Uterus (tissue), 4 donors: ENCODE results near the gene BCCIP. TPM values are rescaled to one million over a fixed set of nuclear protein-coding genes. Genes with fewer than 3 reads are reported as not detected.

Experiments
- DNase-seq, 2 donors: peaks; one replicate each; pipeline ENCODE4 v3.0.0-alpha.2; 2019 to 2020
- H3K27ac ChIP-seq, 2 donors: fragments of 200-600 bp; sonication (generic); 1 replicate in 1 of 2; 2 replicates in 1 of 2; pipeline ENCODE4 v1.5.1; 2016 to 2018
- H3K27me3 ChIP-seq, 2 donors: fragments of 200-600 bp; sonication (generic); one replicate each; pipeline ENCODE4 v1.5.1; 2018 to 2019; ENCODE audit warnings: control low read depth in 1 of 2
- H3K36me3 ChIP-seq, 2 donors: fragments of 200-600 bp; sonication (generic); one replicate each; pipeline ENCODE4 v1.5.1; 2019; ENCODE audit warnings: control low read depth in 1 of 2
- H3K4me1 ChIP-seq, 2 donors: fragments of 200-600 bp; sonication (generic); one replicate each; pipeline ENCODE4 v1.5.1; 2018 to 2019; ENCODE audit warnings: control low read depth in 1 of 2
- H3K4me3 ChIP-seq, 2 donors: fragments of 200-600 bp; sonication (generic); 1 replicate in 1 of 2; 2 replicates in 1 of 2; pipeline ENCODE4 v1.5.1; 2018 to 2019; ENCODE audit warnings: mild to moderate bottlenecking in 1 of 2
- H3K9me3 ChIP-seq, 2 donors: fragments of 200-600 bp; sonication (generic); one replicate each; pipeline ENCODE4 v1.5.1; 2019; ENCODE audit warnings: control low read depth in 1 of 2
- POLR2A ChIP-seq, 2 donors: fragments of 450-650 bp; IDR thresholded peaks; one replicate each; pipeline ENCODE4 v1.6.1; 2016; ENCODE audit warnings: antibody characterized with exemption in 2 of 2, mild to moderate bottlenecking in 1 of 2, moderate library complexity in 1 of 2
- intact Hi-C: fragments of 100-400 bp; cut with DNase I; formaldehyde crosslinking; loops from one replicate; pipeline ENCODE4 v1.15.1; 2023; ENCODE audit warnings: low total_unique reads
- total RNA-seq, 4 donors: library from RNA; depleted of rRNA in 3 of 4; stranded (reverse); fragments of >200 nt in 3 of 4; gene quantifications; one replicate each; pipeline versions ENCODE4 v1.1.0 to v1.2.4, GENCODE V29; 2014 to 2023
- TF ChIP-seq, protein P1 (sequence below), 4 experiments: fragments of 200-600 bp in 2 of 4; fragments of 450-650 bp in 2 of 4; sonication (generic) in 2 of 4; IDR thresholded peaks; one replicate each; pipeline ENCODE4 v1.5.1; 2016 to 2019; ENCODE audit warnings: antibody characterized with exemption in 4 of 4, mild to moderate bottlenecking in 2 of 4, moderate library complexity in 1 of 4
- donor health status: DM: yes; HTN: yes; CAD: no.

The BCCIP gene
- total RNA-seq, 4 donors from 2014 or later, result 10.8 to 59.0 (median 28.8) TPM

DNA sequence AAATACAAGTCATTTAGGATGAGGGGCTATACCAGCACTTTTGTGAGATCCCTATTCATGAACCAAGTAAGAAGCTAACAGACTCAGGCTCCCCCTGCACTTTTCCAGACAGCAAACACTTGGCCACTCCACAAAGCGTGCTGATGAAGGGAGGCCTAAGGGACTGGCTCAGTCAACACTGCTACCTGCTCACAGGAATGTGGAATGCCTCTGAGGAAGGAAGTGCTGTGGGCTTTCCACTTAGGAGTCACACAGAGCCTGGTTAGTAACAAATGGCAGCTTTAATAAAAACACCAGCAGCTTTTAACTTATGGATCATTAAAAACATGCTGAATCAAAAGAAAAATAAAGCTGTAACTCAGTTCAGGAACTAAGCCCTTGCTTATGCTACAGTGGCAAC lies 15.3 kb upstream of the BCCIP start:
- intact Hi-C loops, result no loop called here
- Histone ChIP-seq H3K9me3 (no peaks in the 10 kb centered on the region), H3K4me1 (no peaks in the 10 kb centered on the region), H3K4me3 (no peak overlapping the region), H3K27ac (no peak overlapping the region), H3K36me3 (no peaks in the 10 kb centered on the region), H3K27me3 (no peaks in the 10 kb centered on the region)
- no peak for TF ChIP-seq POLR2A (IDR thresholded peaks at IDR 0.05)
- TF ChIP-seq, protein P1, sequence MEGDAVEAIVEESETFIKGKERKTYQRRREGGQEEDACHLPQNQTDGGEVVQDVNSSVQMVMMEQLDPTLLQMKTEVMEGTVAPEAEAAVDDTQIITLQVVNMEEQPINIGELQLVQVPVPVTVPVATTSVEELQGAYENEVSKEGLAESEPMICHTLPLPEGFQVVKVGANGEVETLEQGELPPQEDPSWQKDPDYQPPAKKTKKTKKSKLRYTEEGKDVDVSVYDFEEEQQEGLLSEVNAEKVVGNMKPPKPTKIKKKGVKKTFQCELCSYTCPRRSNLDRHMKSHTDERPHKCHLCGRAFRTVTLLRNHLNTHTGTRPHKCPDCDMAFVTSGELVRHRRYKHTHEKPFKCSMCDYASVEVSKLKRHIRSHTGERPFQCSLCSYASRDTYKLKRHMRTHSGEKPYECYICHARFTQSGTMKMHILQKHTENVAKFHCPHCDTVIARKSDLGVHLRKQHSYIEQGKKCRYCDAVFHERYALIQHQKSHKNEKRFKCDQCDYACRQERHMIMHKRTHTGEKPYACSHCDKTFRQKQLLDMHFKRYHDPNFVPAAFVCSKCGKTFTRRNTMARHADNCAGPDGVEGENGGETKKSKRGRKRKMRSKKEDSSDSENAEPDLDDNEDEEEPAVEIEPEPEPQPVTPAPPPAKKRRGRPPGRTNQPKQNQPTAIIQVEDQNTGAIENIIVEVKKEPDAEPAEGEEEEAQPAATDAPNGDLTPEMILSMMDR (IDR thresholded peaks at IDR 0.05), result no peak
- DNase-seq, result no peak

DNA sequence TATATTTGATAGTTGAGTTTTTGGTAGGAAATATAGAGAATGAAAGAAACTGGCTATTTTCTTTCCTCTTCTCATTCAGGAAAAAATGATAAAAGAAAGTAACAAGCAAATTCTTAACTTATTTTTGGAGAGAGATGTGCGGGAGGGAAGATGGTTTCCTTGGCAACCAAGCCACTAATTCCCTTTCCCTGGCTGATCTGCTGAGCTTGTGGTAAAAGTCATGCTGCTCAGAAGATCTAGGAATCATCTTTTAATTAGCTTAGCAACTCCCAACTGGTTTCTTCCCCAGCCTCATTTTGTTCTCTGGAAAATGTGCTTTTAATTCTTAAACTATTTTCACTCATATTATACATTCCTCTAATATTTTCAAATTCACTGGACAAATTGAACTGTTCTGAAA lies 12.1 kb upstream of the BCCIP start:
- no peak for DNase-seq
- intact Hi-C loops, result no loop called here
- TF ChIP-seq, protein P1 (IDR thresholded peaks at IDR 0.05), result no peak
- TF ChIP-seq POLR2A (IDR thresholded peaks at IDR 0.05), result no peak
- Histone ChIP-seq H3K4me3 (no peak overlapping the region), H3K4me1 (no peaks in the 10 kb centered on the region), H3K9me3 (no peaks in the 10 kb centered on the region), H3K27ac (no peak overlapping the region), H3K36me3 (no peaks in the 10 kb centered on the region), H3K27me3 (no peaks in the 10 kb centered on the region)

DNA sequence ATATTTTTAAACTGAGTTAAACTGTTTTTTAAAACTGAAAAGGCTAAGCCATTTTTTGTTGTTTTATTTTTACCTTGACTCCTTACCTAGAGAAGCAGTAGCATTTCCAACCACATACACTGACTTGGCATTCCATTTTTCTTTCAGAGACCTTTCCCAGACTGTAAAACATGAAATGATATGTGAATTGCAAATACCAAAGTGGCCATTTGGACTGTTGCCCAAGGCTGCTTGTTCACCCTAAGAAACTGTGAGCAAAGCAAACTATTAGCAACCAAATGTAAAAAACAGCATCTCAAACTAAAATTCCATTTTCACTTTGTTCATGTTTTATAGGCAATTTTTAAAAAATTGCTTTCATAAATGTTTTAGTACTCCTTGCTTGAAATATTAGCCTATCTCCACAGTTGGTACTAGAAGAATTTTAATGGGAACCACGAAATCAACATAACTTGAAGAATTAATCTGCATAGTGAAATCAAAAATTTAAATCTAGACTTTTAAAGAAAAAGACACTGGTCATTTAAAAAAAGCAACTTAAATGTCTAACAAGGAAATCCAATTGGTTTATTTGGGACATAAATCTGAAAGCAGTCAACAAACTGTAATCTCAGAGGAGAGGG lies 11.1 kb upstream of the BCCIP start:
- DNase-seq, result no peak
- H3K4me1 ChIP-seq, result no peaks in the 10 kb centered on the region
- no peaks in the 10 kb centered on the region for H3K27me3 ChIP-seq
- no peak overlapping the region for H3K27ac ChIP-seq
- TF ChIP-seq, protein P1 (IDR thresholded peaks at IDR 0.05), result no peak
- TF ChIP-seq POLR2A (IDR thresholded peaks at IDR 0.05), result no peak
- intact Hi-C loops, result no loop called here
- H3K4me3 ChIP-seq, result no peak overlapping the region
- H3K36me3 ChIP-seq, result no peaks in the 10 kb centered on the region
- H3K9me3 ChIP-seq, result no peaks in the 10 kb centered on the region

DNA sequence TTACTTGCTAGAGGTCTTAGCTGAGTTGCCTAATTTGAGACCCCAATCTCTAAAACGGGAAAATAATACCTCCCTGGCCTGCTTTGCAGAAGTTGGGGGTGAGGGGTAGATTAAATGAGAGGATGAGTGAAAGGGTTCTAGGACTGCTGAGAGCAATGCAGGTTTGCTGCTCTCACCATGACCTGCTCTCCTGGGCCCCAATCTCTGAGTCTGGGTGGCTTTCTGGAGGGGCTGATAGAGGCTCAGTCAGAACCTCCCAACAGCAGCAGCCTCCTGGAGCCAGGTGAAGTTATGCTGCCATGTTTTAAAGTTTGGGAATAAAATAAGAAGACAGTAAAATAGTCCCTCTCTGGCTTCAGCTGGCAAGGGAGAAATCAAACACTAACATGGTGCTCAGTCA lies 7.6 kb upstream of the BCCIP start:
- no peaks in the 10 kb centered on the region for H3K9me3 ChIP-seq
- intact Hi-C loops, result no loop called here
- no peak overlapping the region for H3K4me3 ChIP-seq
- H3K27me3 ChIP-seq, result no peaks in the 10 kb centered on the region
- no peaks in the 10 kb centered on the region for H3K4me1 ChIP-seq
- no peaks in the 10 kb centered on the region for H3K36me3 ChIP-seq
- H3K27ac ChIP-seq, result no peak overlapping the region
- TF ChIP-seq, protein P1 (IDR thresholded peaks at IDR 0.05), result no peak
- no peak for TF ChIP-seq POLR2A (IDR thresholded peaks at IDR 0.05)
- DNase-seq, result no peak

DNA sequence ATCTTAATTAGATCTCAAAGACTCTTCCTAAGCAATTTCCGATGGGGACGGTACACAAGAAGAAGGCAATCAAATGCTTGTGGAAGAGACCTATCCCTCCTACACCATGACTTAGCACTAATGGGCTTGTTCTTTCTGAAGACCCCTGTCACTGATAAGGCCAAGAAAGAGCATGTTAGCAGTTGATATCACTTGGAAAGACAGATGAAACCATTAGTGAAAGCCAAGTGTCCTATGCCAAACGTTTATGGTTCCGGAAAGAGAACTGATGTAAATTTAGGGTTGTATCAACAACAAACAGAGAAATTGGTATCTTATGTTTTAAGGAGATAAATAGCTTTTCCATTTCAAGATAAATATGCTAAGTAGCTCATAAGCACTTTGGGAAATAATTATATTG lies 6.8 kb upstream of the BCCIP start:
- H3K27me3 ChIP-seq, result no peaks in the 10 kb centered on the region
- intact Hi-C loops, result no loop called here
- no peak for DNase-seq
- H3K4me1 ChIP-seq, result no peaks in the 10 kb centered on the region
- H3K4me3 ChIP-seq, result no peak overlapping the region
- no peaks in the 10 kb centered on the region for H3K36me3 ChIP-seq
- no peaks in the 10 kb centered on the region for H3K9me3 ChIP-seq
- TF ChIP-seq, protein P1 (IDR thresholded peaks at IDR 0.05), result no peak
- no peak for TF ChIP-seq POLR2A (IDR thresholded peaks at IDR 0.05)
- no peak overlapping the region for H3K27ac ChIP-seq
